Osteoblast (primary cell): ENCODE data around the gene DDI2. TPM values are rescaled to one million over a fixed set of nuclear protein-coding genes. Genes with fewer than 3 reads are reported as not detected.

ENCODE experiments used
- DNase-seq: peaks from one replicate; pipeline ENCODE4 v3.0.0; 2011; ENCODE audit warnings: low spot score, mixed read lengths; ENCODE audit not compliant: insufficient read length; ENCODE audit errors: missing footprints
- H2AFZ ChIP-seq: 2 replicates; pipeline ENCODE4 v1.6.0; 2011; ENCODE audit warnings: mild to moderate bottlenecking, low read length
- H3K27ac ChIP-seq: 2 replicates; pipeline ENCODE4 v1.5.1; 2011; ENCODE audit warnings: mild to moderate bottlenecking, low read depth, low read length, moderate library complexity
- H3K27me3 ChIP-seq: 2 replicates; pipeline ENCODE4 v1.6.0; 2012; ENCODE audit warnings: mild to moderate bottlenecking, control low read depth, inconsistent platforms, low read length, moderate library complexity; ENCODE audit not compliant: insufficient read depth
- H3K36me3 ChIP-seq: 2 replicates; pipeline ENCODE4 v1.5.1; 2011; ENCODE audit warnings: mild to moderate bottlenecking, low read length, control low read depth, moderate library complexity; ENCODE audit not compliant: insufficient read depth
- H3K4me1 ChIP-seq: 2 replicates; pipeline ENCODE4 v1.5.1; 2011; ENCODE audit warnings: mild to moderate bottlenecking, low read length, control low read depth, moderate library complexity; ENCODE audit not compliant: insufficient read depth
- H3K4me2 ChIP-seq: 2 replicates; pipeline ENCODE4 v1.6.0; 2011; ENCODE audit warnings: mild to moderate bottlenecking, low read length; ENCODE audit not compliant: insufficient read depth
- H3K4me3 ChIP-seq: fragments of 200-600 bp; sonication (generic); 3 replicates; pipeline ENCODE4 v1.5.1; 2012; ENCODE audit warnings: mild to moderate bottlenecking, low read length, inconsistent platforms; ENCODE audit not compliant: insufficient read depth
- H3K79me2 ChIP-seq: 2 replicates; pipeline ENCODE4 v1.6.0; 2012; ENCODE audit warnings: mild to moderate bottlenecking, low read length, control low read depth, inconsistent platforms; ENCODE audit not compliant: insufficient read depth
- H3K9me3 ChIP-seq: 2 replicates; pipeline ENCODE4 v1.5.1; 2011; ENCODE audit warnings: low read depth, low read length, control low read depth
- H4K20me1 ChIP-seq: 2 replicates; pipeline ENCODE4 v1.6.0; 2012; ENCODE audit warnings: mild to moderate bottlenecking, low read length, control low read depth; ENCODE audit not compliant: insufficient read depth
- total RNA-seq: library from RNA; depleted of rRNA; stranded (reverse); fragments of >200 nt; gene quantifications from 2 replicates; pipeline ENCODE4 v1.2.3, GENCODE V29; 2012
- TF ChIP-seq, protein P1 (sequence below): IDR thresholded peaks from 2 replicates; pipeline ENCODE4 v1.5.1; 2011; ENCODE audit warnings: mild to moderate bottlenecking, low read depth, low read length, moderate library complexity; ENCODE audit errors: extremely low read depth

The DDI2 gene
- total RNA-seq, 1 donor, result 29.3 TPM

DNA sequence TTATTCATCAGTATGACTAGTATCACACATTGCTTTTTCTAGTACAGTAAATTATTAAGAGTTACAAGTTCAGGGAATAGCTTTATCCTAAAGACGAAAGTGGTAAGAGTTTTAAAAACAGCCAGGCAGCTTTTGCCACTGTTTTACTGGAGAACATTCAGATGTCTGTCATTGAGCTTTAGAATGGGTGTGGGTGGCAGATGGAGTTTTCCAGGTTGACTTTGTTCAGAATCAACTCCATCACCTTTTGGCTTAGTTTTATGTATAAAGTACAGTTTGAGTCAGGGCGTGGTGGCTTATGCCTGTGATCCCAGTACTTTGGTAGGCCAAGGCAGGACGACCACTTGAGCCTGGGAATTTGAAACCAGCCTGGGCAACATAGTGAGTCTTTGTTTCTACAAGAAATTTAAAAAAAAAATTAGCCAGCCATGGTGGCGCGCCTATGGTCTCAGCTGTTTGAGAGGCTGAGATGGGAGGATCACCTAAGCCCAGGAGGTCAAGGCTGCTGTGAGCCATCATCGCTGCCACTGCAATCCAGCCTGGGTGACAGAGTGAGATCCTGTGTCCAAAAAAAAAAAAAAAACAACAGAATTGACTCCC, 36.9 kb downstream of the DDI2 start:
- Histone ChIP-seq H3K4me1 (no peaks in the 10 kb centered on the region), H3K4me3 (no peak overlapping the region), H3K79me2 (no peaks in the 10 kb centered on the region), H3K27me3 (no peaks in the 10 kb centered on the region), H3K9me3 (no peaks in the 10 kb centered on the region), H3K36me3 (peaks cover 36% of the 10 kb centered on the region), H2AFZ (no peak overlapping the region), H4K20me1 (no peaks in the 10 kb centered on the region), H3K4me2 (no peak overlapping the region), H3K27ac (no peak overlapping the region)
- TF ChIP-seq, protein P1, sequence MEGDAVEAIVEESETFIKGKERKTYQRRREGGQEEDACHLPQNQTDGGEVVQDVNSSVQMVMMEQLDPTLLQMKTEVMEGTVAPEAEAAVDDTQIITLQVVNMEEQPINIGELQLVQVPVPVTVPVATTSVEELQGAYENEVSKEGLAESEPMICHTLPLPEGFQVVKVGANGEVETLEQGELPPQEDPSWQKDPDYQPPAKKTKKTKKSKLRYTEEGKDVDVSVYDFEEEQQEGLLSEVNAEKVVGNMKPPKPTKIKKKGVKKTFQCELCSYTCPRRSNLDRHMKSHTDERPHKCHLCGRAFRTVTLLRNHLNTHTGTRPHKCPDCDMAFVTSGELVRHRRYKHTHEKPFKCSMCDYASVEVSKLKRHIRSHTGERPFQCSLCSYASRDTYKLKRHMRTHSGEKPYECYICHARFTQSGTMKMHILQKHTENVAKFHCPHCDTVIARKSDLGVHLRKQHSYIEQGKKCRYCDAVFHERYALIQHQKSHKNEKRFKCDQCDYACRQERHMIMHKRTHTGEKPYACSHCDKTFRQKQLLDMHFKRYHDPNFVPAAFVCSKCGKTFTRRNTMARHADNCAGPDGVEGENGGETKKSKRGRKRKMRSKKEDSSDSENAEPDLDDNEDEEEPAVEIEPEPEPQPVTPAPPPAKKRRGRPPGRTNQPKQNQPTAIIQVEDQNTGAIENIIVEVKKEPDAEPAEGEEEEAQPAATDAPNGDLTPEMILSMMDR, result no peak
- no peak for DNase-seq

DNA sequence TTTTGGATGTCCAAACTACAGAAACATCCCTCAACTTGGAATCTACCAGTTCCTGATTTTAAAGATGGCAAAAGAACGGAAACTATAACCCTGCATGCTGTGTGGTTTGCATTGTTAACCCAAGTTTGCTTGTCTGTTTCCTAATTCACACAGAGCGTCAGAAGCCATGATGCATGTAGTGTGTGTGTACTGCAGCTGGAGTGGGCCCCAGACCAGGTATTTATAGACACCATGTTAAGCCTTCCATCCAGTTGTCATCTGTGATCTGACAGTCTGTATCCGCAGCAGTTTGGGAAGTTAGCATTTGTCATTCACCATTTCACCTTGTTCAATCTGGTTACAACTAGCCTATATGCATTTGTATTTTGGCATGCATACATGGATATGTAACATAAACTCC, 39.2 kb downstream of the DDI2 start:
- peaks cover 45% of the 10 kb centered on the region for H3K36me3 ChIP-seq
- no peaks in the 10 kb centered on the region for H4K20me1 ChIP-seq
- H2AFZ ChIP-seq, result no peak overlapping the region
- no peak overlapping the region for H3K27ac ChIP-seq
- H3K4me1 ChIP-seq, result no peaks in the 10 kb centered on the region
- H3K27me3 ChIP-seq, result no peaks in the 10 kb centered on the region
- no peak for DNase-seq
- no peak overlapping the region for H3K4me2 ChIP-seq
- H3K9me3 ChIP-seq, result no peaks in the 10 kb centered on the region
- no peak overlapping the region for H3K4me3 ChIP-seq
- H3K79me2 ChIP-seq, result no peaks in the 10 kb centered on the region
- TF ChIP-seq, protein P1, result no peak

DNA sequence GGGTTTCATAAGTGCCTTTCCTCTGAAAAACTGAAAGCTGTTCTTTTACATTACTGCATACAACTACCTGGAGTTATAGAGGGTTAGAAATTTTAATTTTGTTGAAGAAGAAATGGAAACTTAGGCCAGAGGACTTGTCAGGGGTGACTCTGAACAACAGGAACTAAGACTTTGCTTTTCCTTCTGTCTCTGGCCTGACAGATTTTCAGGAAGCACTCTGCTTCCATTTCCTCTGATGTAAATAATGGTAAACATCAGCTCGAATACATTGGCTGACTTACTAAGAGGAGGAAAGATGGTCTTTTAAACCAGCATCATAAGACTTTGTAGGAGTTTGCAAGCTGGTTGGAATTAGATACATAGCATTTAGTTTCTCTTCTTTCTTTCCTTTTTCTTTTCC, 39.8 kb downstream of the DDI2 start:
- H3K27me3 ChIP-seq, result no peaks in the 10 kb centered on the region
- H3K4me3 ChIP-seq, result no peak overlapping the region
- TF ChIP-seq, protein P1, result no peak
- no peak for DNase-seq
- no peaks in the 10 kb centered on the region for H3K9me3 ChIP-seq
- no peaks in the 10 kb centered on the region for H4K20me1 ChIP-seq
- H3K27ac ChIP-seq, result no peak overlapping the region
- H3K4me1 ChIP-seq, result no peaks in the 10 kb centered on the region
- no peaks in the 10 kb centered on the region for H3K79me2 ChIP-seq
- peaks cover 41% of the 10 kb centered on the region for H3K36me3 ChIP-seq
- no peak overlapping the region for H3K4me2 ChIP-seq
- no peak overlapping the region for H2AFZ ChIP-seq

DNA sequence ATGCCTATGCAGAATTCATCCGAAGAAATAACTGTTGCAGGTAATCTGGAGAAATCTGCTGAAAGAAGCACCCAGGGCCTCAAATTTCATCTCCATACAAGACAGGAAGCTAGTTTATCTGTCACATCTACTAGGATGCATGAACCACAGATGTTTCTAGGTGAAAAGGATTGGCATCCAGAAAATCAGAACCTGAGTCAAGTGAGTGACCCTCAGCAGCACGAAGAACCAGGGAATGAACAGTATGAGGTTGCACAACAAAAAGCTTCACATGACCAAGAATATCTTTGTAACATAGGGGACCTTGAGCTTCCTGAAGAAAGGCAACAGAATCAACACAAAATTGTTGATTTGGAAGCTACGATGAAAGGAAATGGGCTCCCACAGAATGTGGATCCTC, 42.9 kb downstream of the DDI2 start:
- no peak overlapping the region for H2AFZ ChIP-seq
- H4K20me1 ChIP-seq, result no peaks in the 10 kb centered on the region
- H3K27me3 ChIP-seq, result no peaks in the 10 kb centered on the region
- H3K9me3 ChIP-seq, result no peaks in the 10 kb centered on the region
- peaks cover 36% of the 10 kb centered on the region for H3K36me3 ChIP-seq
- H3K79me2 ChIP-seq, result no peaks in the 10 kb centered on the region
- DNase-seq, result no peak
- H3K27ac ChIP-seq, result no peak overlapping the region
- no peaks in the 10 kb centered on the region for H3K4me1 ChIP-seq
- H3K4me3 ChIP-seq, result no peak overlapping the region
- H3K4me2 ChIP-seq, result no peak overlapping the region
- TF ChIP-seq, protein P1, result no peak
